GM19035 (cell line): Measurements from ENCODE around the gene THSD7A.

Source experiments
- ATAC-seq: cut with Tn5 transposase; IDR thresholded peaks from one replicate; pipeline ENCODE4 v1.9.1; 2021; ENCODE audit not compliant: unreplicated experiment

Gene THSD7A

GRCh38 chr7:11831736-11832495 is at the start of gene THSD7A:
THSD7A (minus strand) TSS chr7:11832198; CDS start chr7:11831946, 252 bp downstream.
- peak; percentile 56 for ATAC-seq

DNA sequence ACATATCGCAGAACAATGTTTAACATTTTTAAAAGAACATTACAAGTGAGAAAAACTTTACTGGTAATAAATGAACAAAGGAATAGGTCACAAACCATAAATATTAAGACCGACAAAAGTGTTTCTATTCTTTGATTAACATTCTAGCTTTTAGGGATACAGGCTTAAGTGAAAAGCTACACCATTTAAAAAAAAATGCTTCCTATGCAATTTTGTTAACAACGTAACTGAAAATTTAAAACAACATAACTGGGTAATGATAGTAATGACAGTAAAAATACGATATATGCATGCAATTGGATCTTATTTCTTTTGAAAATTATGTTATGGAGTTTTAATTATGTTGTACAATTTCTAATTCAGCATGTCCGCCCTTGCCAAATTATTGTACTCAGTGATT is 49.7 kb upstream of the THSD7A start:
- no peak for ATAC-seq

DNA sequence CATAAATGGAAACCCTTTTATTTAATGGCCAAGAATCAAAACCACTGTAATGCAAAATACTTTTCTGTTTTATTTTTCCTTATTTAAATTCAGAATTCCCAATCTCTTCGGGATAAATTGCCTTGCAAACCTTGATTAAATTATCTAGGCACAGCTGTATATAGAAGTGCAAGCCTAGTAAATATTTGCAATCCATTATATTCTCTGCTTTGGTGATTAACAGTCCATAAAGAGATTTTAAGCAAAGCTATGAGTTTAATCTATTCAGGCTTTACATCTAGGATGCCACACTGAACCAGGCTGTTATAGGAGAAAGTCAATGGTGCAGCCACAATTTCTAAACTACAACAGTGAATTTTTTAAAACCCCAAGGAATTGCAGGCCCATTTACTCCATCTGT is 43.6 kb upstream of the THSD7A start:
- no peak for ATAC-seq

- no peak for ATAC-seq
These were observed 33.7 kb upstream of the THSD7A start for GRCh38 chr7:11865671-11866070.

DNA sequence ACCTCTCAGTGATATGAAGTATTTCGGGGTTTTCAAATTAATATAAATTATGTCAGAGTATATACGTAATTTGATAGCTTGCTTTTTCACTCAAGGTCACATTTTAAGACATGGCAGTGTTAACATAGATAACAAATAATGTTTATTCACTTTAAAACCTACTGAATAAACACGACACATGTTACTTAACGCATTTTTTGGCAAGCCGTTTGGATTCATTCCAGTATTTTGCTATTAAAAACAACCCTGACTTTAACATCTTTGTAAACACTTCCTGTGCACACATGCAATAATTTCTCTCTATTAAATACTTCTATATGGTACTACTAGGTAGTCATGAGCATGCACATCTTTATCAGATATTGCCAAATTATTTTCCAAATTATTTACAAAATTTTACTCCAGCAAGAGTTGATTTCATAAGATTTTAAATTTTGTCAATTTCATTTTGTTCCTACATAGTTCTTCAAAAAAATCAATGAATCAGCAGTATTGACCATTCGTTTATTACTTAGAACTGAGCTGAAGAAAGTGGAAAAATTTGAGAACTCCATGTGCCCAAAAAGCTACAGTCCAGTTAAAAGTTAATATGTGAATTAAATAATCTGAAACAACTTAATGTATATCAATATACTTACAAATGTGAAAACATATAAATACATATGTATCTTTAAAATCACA is 26.8 kb upstream of the THSD7A start:
- ATAC-seq, result no peak

GRCh38 chr7:11858026-11858425 is 26.0 kb upstream of the THSD7A start:
- no peak for ATAC-seq

DNA sequence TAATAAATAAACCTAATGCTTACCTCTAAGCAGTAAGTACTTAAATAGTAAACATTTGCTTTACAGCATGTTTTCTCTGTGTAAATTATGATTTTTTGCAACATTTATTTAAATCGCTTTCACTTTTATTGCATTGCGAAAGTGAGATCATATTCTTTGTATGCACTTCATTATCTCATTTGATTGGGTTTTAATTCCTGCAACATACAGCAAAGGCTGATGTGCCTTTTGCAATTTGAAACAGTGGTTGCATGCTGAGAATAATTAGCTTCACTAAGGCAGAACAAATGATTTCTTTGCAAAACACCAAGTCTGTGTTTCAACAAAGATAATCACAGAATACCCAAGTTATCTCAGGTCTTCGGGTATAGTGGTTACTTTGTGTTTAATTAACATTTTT is 16.3 kb upstream of the THSD7A start:
- ATAC-seq, result no peak

- ATAC-seq, result no peak
These were observed 15.3 kb upstream of the THSD7A start for GRCh38 chr7:11847336-11847735.

GRCh38 chr7:11846361-11846955 is 14.5 kb upstream of the THSD7A start:
- ATAC-seq, result no peak

DNA sequence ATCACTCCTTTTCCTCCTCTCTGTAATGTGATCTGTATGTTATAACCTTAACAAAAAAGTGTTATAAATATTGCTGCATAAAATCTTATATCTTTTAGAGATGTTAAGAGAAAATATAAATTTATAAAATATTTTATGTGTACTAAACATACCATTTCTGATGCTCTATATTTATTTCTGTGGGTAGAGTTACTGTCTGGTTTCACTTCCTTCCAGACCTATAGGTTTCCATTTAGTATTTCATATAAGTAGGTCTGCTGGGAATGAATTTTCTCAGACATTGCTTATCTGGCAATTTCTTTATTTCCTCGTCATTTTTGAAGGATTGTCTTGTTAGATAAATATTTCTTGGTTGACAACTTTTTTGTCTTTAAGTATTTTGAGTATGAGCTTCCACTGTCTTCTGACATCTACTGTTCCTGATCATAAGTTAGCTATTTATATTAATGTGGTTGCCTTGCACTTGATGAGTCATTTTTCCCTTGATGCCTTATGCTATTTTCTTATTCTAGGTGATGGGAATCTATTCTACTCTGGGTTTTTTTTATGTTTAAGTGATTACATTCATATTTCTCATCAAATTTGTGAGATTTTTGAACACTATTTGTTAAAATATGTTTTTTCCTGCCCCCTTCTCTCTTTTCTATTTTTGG is 11.2 kb upstream of the THSD7A start:
- no peak for ATAC-seq

DNA sequence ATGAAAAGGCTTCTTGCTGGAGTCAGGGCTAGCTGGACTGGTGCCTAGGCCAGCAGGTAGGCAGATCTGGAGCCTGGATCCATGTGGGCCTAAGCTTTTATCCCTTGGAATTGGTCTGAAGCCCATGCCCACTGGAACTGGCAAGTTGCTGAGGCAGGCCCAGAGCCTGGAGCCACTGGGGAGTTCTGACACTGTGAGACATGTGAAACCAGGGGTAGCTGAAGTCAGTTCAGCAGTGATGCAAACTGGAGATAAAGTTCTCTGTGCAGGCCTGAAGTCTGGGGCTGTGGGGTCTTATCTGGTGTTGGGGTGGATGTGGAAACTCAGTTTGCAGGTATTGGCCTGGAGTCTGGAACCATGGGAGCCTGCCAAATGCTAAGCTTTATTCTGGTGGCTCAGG is 9.7 kb upstream of the THSD7A start:
- ATAC-seq, result no peak

DNA sequence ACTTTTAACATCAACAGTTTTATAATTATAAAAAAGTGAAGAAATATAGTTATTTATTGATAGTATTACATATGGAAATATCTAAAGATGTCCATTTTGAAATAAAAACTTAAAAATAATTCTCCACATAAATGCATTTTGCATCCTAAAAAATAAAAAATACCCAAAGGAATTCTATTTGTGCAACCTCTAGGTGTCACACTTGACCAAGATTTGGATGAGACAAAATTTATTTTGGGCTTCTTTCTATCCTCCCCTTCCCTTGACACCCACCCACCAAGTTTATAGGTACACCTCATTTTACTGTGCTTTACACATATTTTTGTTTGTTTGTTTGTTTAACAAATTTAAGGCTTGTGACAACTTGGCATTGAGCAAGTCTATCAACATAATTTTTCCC is 3.3 kb upstream of the THSD7A start:
- no peak for ATAC-seq

DNA sequence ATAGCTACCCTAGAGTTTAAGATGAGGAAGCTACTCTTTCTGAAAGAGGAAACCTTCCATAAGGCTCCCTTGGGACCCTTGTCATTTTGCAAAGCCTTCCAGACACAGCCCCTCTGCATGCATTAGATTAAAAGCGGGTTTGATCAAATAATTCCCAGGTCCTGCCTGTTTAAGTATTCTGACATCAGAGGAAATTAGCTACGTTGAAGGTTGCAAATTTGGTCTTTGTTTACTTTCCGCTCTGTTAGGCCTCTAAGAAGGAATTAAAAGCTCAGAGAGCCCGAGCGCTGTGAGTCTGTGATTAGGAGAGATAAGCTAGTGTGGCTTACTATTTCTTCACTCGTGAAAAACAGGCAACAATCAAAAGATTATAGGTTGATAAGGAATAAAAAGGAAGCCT is 1.4 kb upstream of the THSD7A start:
- ATAC-seq, result no peak

DNA sequence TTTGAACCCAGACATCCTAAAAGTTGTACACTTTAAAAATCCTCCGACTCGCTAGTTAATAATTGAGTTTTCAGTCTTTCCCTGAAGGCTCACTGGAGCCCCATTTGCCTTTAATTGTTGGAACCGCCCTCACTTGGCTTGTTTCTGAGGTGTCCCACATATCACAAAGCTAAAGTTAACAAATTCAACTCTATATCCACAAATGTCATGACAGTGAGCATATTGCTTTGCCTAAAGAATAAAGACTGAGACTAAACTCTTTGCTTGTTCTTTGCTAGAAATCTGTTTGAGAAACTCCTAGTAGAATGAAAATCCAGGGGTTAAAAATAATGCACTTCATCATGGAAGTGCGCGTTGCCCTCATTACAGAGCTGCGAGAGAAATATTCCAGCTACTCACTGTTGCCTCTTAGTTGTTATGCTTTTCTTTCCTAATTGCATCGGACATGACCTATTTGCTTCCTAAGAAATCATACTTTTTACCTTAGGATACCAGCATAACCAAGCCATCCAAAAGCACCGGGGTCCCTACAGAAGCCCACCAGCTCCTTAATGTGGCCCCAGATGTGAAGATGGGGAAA is 752 bp downstream of the THSD7A start:
- ATAC-seq, result peak; percentile 18

DNA sequence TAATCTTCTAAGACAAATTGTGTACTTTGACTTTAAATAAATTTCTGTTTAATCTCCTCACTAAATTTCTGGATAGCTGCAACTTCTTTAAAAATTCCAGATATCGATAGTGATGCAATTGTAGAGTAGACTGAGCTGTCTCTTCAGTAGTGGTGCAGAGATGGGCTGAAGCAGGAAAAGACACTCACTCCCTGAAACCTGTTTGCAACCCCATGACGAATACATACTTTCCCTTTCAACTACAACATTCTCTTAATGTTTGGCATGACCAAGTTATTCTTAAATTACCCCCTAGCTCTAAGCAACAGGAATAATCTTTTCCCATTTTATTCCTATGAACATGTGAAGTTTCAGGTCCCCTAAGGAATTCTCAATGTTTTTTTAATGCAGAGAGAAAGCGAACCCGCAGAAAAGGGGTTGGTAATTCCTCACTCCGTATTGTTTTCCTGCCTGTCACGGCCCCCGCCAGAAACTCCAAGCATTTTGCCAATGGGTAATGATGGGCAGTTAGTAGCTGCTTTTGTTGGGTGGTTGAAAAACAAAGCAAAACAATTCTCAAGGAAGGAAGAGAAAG is 1.3 kb downstream of the THSD7A start:
- no peak for ATAC-seq

GRCh38 chr7:11829954-11830353 is 2.0 kb downstream of the THSD7A start:
- no peak for ATAC-seq

- ATAC-seq, result no peak
These were observed 12.1 kb downstream of the THSD7A start for GRCh38 chr7:11819947-11820346.

DNA sequence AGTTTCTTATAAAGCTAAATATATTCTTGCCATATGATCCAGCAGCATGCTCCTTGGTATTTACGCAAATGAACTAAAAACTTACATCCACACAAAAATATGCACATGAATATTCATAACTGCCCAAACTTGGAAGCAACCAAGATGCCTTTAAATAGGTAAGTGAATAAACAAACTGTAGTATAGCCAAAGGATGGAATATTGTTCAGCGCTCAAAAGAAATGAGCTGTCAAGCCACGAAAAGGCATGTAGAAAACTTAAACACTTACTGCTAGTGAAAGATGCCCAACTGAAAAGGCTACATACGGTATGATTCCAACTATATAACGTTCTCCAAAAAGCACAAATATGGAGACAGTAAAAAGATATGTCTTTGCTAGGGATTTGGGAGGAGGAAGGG is 12.7 kb downstream of the THSD7A start:
- no peak for ATAC-seq

GRCh38 chr7:11818281-11818680 is 13.7 kb downstream of the THSD7A start:
- ATAC-seq, result no peak

- ATAC-seq, result no peak
These were observed 14.8 kb downstream of the THSD7A start for GRCh38 chr7:11817111-11817740.

GRCh38 chr7:11811709-11812108 is 20.3 kb downstream of the THSD7A start:
- ATAC-seq, result no peak
